ENCODE measurements around the gene UBE3C. TPM values are rescaled to one million over a fixed set of nuclear protein-coding genes. Genes with fewer than 3 reads are reported as not detected.

UBE3C gene
- total RNA-seq, 4 donors from 2014 or later, result 62.6 to 91.8 (median 73.7) TPM

DNA sequence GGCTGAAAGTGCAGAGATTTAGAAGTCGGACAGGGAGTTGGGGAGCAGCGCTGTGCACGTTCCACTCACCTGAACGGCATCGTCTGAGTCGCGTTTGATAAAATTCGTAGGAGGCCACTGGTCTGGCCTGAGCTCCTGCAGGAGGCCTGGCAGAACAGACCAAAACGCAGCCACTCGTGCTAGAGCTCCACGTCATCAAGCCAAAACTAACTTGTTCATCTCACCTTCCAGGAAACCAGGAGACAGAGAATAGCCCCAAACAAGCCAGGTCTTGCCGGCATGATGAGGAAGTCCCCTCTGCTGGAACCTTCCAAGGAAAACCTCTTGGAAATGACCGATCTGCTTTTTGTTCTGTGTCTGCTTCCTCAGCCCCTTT is 154.7 kb downstream of the UBE3C start:
- TF ChIP-seq CTCF (IDR thresholded peaks at IDR 0.05; ENCODE audit: low read depth), result no peak

DNA sequence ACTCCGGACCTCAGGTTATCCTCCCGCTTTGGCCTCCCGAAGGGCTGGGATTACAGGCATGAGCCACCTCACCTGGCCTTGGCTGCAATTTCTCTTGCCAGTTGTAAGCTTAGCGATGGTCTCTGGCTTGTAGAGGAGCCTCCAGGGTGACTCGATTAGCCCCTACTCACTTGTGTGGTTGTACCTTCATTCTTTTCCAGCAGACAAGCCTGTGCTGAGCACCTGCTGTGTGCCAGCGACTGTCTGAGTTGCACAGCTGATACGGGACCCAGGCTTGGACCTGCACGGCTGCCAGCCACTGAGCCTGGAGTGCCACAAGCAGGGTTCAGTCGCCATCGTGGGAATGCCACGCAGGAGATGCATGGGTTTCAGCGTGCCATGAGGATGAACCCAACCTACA is 156.0 kb downstream of the UBE3C start:
- TF ChIP-seq CTCF (IDR thresholded peaks at IDR 0.05; ENCODE audit: low read depth), result no peak

DNA sequence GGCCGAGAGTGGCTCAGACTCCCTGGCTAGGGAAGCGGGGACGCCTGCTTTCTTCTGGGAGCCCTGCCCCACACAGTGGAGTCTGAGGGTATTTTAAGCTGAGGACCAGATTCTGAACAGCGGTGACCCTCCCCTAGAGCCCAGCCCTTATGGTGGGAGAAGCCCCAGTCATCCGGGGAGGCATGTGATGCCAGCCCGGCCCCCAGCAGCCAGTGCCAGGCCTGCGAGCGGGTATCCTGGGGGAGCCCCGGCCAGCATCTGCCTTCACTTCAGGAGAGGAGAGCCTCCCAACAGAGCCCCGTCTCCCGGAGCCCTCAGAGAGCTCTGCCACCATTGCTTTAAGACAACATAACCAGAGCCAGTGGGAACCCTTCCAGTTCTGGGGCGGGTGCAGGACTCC is 156.6 kb downstream of the UBE3C start:
- TF ChIP-seq CTCF (IDR thresholded peaks at IDR 0.05; ENCODE audit: low read depth), result no peak

DNA sequence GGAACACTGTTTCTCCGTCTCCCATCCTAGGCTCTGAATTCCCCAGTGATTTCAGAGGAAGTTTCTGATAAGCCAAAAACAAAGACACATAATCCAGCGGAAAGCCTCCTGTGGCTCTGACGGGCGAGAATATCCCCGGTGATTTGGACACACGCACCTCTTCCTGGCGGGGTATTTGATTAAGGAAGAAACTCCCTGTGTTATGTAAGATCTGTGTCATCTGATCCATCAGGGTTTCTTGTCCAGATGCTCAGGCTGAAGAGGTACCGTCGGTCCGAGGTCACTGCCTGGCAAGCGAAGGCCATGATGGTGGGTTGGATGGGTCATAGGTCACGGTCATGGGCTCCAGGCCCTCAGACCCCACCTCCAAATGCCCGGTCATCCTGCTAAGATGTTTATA is 158.5 kb downstream of the UBE3C start:
- TF ChIP-seq CTCF (IDR thresholded peaks at IDR 0.05; ENCODE audit: low read depth), result no peak

DNA sequence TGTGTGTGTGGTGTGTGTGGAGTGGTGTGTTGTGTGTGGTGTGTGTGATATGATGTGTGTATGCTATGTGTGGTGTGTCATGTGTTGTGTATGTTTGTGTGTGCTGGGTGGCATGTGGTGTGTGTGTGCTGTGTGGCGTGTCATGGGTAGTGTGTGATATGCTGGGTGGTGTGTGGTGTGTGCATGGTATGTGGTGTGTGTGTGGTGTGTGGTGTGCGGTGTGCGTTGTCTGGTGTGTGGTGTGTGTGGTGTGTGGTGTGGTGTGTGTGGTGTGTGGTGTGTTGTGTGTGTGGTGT is 160.5 kb downstream of the UBE3C start:
- TF ChIP-seq CTCF (IDR thresholded peaks at IDR 0.05; ENCODE audit: low read depth), result no peak

DNA sequence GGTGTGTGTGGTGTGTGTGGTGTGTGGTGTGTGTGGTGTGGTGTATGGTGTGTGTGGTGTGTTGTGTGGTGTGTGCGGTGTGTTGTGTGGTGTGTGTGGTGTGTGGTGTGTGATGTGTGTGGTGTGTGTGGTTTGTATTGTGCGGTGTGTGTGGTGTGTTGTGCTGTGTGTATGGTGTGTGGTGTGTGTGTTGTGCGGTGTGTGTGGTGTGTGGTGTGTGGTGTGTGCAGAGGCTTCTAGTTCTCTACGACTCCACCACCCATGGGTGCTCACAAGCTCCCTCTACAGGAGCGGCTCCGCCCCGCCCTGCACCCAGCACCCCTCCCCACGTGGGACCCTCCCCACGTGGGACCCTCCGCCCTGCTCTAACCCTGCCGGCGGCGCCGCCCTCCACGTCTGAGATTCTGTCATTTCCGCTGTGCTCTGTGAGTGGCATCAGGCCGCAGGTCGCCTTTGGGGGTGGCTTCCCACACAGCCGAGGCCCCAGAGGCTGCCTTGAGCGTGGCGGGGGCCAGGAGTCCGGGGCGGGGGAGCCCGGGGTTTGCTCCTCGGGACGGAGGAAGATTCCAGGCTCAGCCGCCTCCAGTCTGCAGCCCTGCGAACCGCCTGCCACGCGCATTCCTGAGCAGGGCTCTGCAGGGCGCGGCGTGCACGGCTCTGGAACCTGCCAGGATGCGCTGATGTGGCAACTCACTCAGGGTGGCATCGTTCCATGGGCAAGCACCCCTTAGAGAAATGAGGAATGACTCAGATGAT is 161.1 kb downstream of the UBE3C start:
- no peak for TF ChIP-seq CTCF (IDR thresholded peaks at IDR 0.05; ENCODE audit: low read depth)

GRCh38 chr7:157300369-157300825 is 161.7 kb downstream of the UBE3C start:
- TF ChIP-seq CTCF (IDR thresholded peaks at IDR 0.05; ENCODE audit: low read depth), result no peak
